ENCODE measurements around the gene CCR6.

CCR6 gene

DNA sequence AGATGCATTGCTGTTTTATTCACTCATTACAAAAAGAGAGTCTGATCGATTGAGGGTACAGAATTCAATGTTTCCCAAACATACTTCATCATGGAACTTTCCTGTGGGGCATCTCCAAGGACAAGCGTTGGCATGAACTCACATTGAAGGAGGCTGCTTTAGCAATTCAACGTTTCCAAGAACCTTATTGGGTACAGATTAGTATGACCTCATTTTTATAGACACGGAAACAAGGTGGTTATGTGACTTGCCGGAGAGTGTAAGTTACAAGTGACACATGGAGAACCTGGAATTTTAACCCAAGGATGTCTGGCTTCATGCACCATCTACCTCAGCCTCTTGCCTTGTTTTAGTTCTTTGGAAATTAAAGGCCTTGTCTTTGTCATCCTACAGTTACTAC is 26.1 kb downstream of the CCR6 start:
- TF ChIP-seq, protein P1, sequence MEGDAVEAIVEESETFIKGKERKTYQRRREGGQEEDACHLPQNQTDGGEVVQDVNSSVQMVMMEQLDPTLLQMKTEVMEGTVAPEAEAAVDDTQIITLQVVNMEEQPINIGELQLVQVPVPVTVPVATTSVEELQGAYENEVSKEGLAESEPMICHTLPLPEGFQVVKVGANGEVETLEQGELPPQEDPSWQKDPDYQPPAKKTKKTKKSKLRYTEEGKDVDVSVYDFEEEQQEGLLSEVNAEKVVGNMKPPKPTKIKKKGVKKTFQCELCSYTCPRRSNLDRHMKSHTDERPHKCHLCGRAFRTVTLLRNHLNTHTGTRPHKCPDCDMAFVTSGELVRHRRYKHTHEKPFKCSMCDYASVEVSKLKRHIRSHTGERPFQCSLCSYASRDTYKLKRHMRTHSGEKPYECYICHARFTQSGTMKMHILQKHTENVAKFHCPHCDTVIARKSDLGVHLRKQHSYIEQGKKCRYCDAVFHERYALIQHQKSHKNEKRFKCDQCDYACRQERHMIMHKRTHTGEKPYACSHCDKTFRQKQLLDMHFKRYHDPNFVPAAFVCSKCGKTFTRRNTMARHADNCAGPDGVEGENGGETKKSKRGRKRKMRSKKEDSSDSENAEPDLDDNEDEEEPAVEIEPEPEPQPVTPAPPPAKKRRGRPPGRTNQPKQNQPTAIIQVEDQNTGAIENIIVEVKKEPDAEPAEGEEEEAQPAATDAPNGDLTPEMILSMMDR (IDR thresholded peaks at IDR 0.05; ENCODE audit: low read length, missing control alignments): no peak

DNA sequence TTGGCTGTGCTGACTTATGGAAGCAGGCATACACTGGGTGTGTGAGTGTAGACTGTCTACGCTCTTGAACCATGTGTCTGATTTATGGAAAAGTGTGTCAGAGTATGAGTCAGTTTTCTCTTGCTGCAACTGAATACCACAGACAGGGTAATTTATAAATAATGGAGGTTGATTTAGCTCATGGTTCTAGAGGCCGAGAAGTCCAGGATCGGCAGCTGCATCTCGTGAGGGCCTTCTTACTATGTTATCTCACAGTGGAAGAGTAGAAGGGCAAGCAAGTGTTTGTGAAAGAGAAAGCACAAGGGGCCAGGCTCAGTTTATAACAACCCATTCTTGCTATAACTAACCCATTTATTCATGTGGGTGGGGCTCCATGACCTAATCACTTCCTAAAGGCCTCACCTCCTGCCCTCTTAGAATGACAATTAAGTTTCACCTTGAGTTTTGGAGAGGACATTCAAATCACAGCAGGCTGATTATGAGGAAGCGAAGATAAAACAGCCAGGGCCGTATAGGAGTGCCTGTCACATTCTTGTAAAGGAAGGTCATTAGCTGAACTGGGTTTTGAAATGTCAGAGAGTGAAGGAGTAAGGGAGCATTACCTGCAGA is 28.1 kb downstream of the CCR6 start:
- DNase-seq (ENCODE audit: low read depth): no peak
- TF ChIP-seq, protein P1 (IDR thresholded peaks at IDR 0.05; ENCODE audit: low read length, missing control alignments): no peak
- no peak overlapping the region for H3K4me3 ChIP-seq (replicated peaks; ENCODE audit: low read depth, low read length)

More for the DNA sequence above, 26.1 kb downstream of the CCR6 start:
- no peak for DNase-seq (ENCODE audit: low read depth)
- H3K4me3 ChIP-seq (replicated peaks; ENCODE audit: low read depth, low read length): no peak overlapping the region

DNA sequence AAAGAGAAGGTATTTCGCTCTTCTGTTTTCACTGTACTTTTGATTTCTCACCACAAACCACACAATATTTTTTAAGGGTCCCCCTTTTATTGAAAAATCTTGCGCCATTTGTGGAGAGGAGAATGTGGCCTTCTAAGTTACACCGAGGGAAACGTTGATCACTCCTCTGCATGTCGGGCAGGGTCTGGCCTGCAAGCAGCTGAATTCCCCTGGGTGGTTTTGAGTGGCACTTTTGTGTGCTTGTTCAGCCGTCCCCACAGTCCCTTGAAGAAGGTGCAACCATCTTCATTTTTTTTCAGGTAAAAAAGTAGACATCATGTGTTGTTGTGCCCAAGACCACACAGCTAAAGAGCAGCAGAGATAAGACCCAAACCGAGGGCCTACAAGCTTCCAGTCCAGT is 28.8 kb downstream of the CCR6 start:
- no peak overlapping the region for H3K4me3 ChIP-seq (replicated peaks; ENCODE audit: low read depth, low read length)
- DNase-seq (ENCODE audit: low read depth): no peak
- TF ChIP-seq, protein P1 (IDR thresholded peaks at IDR 0.05; ENCODE audit: low read length, missing control alignments): no peak

GRCh38 chr6:167152862-167153261 is 30.0 kb downstream of the CCR6 start:
- TF ChIP-seq, protein P1 (IDR thresholded peaks at IDR 0.05; ENCODE audit: low read length, missing control alignments): no peak
- no peak overlapping the region for H3K4me3 ChIP-seq (replicated peaks; ENCODE audit: low read depth, low read length)
- no peak for DNase-seq (ENCODE audit: low read depth)

DNA sequence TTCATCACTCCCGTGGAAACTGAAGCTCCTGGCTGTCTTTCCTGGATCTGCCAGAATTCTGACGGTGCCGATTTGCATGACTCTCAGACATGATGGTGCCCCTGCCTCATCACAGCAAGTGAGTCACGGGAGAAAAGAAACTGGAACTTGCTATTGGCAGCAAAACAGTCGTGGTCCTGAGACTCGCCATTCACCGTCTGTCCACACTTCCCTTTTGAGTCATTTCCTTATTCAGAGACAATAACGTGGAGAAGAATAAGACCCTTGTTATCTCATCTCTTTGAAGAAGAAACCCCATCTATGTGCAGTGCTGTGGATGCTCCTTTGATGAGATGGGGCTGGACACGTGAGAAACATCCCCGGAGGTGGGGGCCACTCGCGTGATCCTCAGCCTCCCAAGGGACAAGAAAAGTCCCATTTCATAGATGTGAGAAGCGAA is 30.6 kb downstream of the CCR6 start:
- TF ChIP-seq, protein P1 (IDR thresholded peaks at IDR 0.05; ENCODE audit: low read length, missing control alignments): no peak
- peak overlapping the region; percentile 34 for H3K4me3 ChIP-seq (replicated peaks; ENCODE audit: low read depth, low read length)
- DNase-seq (ENCODE audit: low read depth): peak; percentile 51

DNA sequence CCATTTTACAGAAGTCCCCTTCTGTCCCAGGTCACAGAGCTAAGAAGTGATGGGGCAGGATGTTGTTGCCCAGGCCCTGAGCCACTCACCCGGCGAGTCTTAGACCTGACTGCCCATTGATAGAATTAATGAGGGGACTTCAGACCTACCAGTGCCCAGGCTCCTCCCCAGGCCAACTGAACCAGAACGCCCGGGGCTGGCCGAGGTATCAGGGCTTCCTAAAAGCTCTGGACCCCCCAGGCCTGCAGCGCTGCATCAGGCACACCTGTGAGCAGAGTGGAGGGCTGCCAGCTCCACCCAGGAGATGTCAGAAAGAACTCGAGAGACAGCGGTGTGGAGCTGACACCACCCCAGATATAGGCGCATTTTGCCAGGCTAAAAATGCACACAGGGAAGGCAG is 31.4 kb downstream of the CCR6 start:
- DNase-seq (ENCODE audit: low read depth): no peak
- TF ChIP-seq, protein P1 (IDR thresholded peaks at IDR 0.05; ENCODE audit: low read length, missing control alignments): no peak
- H3K4me3 ChIP-seq (replicated peaks; ENCODE audit: low read depth, low read length): no peak overlapping the region

DNA sequence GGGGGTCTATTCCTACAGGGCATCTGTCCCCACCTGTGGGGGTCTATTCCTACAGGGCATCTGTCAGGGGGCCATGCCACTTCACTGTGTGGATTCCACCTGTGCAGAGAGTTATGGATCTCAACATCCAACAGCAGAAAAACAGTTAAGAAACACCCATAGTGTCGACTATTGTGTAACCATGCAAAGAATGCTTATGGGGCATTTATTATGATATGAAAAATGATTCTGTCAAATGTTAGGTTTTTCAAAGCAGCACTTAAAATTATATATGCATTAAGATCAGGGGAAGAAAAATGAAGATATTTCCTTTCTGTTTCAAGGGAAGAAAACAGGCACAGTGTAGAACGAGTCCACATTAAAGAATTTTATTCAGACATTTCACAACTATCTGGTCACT is 32.0 kb downstream of the CCR6 start:
- no peak overlapping the region for H3K4me3 ChIP-seq (replicated peaks; ENCODE audit: low read depth, low read length)
- DNase-seq (ENCODE audit: low read depth): no peak
- TF ChIP-seq, protein P1 (IDR thresholded peaks at IDR 0.05; ENCODE audit: low read length, missing control alignments): no peak

All from fibroblast of pulmonary artery (primary cell).